GM19328 (cell line): Measurements from ENCODE around the gene COL11A2.

ENCODE experiments used
- ATAC-seq: cut with Tn5 transposase; IDR thresholded peaks from one replicate; pipeline ENCODE4 v1.9.1; 2021; ENCODE audit warnings: mild to moderate bottlenecking, moderate library complexity; ENCODE audit not compliant: unreplicated experiment

COL11A2 gene

DNA sequence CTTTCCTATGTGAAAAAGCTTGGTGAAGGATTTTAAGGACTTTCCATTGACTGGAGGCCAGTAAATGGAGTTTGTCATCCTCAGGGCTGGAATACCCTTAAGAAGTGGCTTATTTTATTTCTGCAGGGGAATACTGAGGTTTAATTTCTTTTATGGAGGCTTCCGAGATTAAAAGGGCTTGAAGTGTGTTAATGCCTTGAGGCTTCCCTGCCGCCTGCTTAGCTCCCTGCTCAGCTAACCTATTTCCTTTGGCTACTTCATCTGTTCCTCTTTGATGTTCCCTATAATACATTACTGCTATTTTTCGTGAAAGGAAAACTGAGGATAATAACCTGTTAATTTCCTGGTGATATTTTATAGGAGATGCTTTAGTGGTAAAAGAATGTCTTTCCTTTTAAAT lies 72.3 kb downstream of the COL11A2 start:
- ATAC-seq: no peak

DNA sequence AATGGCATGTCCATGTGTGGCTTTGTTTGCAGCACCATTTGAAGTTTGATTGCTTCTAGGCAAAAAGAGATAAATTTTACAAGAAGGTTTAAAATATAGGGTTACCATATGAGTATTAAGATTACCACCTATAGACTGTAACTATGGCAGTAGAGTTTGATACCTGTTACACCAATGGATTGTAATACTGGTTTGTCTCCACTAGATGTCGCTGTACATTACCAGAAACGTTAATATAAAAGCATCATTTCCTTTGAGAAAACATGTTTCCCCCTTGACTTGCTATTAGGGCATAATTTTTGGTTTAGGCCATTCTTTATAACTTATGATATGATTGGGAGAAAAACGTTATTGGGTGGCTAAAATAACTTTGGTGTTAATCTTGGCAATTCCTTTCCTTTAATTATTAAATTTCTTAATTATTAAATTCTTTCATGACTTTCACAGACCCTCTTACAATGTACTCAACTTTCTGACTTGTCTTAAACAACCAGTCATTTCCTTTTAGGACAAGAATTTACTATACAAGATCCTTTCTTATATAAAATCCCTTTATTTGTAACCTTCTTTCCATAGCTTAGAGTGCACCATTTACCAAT lies 73.6 kb downstream of the COL11A2 start:
- ATAC-seq: no peak

DNA sequence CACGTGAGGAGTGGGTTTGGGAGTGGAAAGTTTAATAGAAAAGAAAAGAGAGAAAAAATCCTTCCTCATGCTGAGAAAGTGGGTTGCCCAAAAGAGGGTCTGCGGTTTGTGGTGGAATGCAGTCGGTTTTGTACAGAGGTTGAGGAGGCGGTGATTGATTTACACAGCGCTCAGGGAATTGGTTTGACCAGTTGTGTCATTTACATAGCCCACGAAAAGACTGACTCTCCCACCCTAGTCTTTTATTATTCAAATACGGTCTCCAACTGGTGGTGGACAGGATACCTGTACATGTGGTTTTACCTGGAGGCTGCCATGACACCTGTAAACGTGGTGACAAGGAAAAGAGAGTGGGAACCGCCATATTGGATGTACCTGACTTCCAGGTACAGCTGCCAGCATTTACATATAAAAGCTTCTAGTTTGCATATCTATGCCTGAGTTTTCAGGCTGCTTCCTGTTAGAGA lies 74.4 kb downstream of the COL11A2 start:
- no peak for ATAC-seq

- ATAC-seq: no peak
These were observed 75.2 kb downstream of the COL11A2 start for GRCh38 chr6:33116841-33117711.

DNA sequence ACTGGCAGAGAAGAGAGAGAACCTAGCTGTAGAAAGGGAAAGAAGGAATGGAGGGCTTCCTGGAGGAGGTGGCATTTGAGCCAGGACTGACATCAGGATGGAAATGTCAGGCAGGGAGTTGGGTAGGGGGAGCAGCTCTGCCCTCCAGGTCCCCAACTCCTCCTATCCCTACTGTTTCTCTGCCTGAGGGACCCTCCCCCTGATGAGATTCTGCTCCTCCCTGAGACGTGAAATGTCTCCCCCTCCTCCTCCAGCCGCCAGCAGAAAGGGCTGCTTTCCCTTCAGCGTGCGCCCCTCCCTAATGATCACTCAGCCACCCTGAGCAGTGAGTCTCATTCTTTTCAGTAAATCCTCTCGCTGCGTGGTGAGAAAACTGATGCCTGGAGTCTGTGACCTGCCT lies 75.8 kb downstream of the COL11A2 start:
- no peak for ATAC-seq

GRCh38 chr6:33114406-33114805 lies 77.9 kb downstream of the COL11A2 start:
- no peak for ATAC-seq

DNA sequence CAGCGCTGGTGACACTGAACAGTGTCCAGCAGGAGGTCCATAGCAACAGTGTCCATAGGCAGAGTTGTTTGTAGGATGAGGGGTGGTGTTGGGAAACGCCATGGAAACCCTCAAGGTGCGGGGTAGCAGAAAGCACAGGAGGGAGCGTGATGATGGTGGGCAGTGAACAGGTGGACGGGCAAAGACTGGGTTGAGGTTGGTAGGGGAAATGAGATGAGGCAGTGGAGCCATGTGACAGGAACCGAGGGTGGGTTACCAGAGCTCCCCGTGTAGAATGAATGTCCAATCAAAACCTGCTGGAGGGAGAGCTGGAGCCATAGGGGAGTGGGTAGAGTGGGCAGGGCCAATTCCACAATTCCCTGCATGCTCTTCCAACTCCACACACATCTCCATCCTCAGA lies 78.5 kb downstream of the COL11A2 start:
- ATAC-seq: no peak
